RCC 7860 (cell line): ENCODE data around the gene C1QTNF5.

Experiments
- DNase-seq: peaks from one replicate; pipeline ENCODE4 v3.0.0-alpha.2; 2015; ENCODE audit warnings: low spot score
- FAIRE-seq: peaks from 2 replicates; lab custom pipeline; 2012; peaks lifted over from hg19 to GRCh38; lab: Jason Lieb, UNC

Gene C1QTNF5

DNA sequence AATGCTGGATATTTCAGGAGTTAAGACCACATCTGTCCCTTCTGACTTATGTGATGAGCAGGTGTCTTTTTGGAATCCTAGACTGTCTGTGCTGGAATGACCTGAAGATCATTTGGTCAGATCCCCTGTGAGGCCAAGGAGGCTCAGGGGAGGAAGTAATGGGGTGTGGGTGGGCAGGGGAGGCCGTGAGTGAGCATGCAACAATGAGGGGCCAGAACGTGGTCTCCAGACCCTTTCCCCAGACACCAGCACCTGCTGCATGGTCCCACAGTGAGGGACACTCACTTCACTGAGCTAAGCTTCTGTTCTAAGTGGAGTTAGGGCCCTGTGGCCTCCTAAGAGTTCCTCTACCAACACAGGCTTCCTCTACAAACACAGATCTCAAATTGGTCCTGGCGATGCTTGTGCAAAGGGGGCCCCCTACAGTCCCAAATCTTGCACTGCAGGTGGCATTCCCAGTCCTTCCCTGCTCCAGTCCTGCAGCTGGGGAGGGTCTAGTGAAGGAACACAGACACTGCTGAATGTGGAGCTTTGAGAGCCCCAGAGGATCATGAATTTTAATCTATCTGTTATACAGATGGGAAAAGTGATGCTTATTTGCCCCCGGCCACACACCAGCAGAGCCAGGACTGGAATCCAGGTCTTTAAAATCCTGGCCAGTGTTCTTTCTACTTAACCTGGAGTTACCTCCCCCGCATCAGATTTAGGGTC, 33.4 kb upstream of the C1QTNF5 start:
- FAIRE-seq (no peak), DNase-seq (peak; percentile 52)

GRCh38 chr11:119373059-119373920, 32.6 kb upstream of the C1QTNF5 start:
- FAIRE-seq = no peak

DNA sequence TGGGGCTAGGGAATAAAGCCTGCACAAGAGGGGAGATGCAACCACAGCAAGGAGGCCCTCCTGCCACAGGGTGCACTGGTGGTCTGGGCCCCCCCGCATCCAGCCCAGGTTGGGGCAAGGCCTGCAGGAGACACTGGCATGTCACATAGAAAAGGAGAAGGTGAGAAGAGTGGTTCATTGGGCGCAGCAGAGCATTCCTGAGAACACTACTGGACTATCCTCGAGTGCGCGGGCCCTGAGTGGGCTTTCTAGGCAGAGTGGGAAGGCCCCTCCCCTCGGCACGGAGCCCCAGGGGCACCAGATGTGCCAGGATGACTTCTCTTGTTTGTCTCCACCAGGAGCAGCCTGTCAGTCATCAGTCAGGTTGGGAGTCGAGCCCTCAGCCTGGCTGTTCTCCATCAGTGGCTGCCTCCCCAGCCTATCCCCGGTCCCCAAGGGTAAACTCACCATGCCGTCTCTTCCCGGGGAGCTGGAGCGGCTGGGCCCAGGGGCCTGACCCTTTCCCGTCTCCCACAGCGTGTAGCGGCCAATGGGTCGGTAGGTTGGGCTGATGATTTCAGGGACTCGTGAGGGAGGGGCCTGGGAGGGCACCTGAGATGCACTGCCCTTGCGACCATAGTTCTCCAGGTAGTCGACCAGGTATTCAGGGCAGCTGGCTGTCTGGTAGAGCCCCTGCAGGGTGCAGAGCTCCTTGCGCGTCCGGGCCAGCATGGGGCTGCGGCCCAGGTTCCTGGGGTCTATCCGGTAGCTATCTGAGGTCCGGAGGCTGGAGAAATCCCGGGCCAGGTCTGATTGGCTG, 31.8 kb upstream of the C1QTNF5 start:
- DNase-seq = no peak

More at GRCh38 chr11:119373059-119373920, 32.6 kb upstream of the C1QTNF5 start:
- no peak for DNase-seq

GRCh38 chr11:119371778-119372182, 31.1 kb upstream of the C1QTNF5 start:
- FAIRE-seq = no peak
- DNase-seq = no peak

More for the DNA sequence above, 31.8 kb upstream of the C1QTNF5 start:
- FAIRE-seq = no peak

- FAIRE-seq (no peak), DNase-seq (no peak)
Observed at GRCh38 chr11:119371067-119371601, 30.5 kb upstream of the C1QTNF5 start.

- no peak for DNase-seq
Observed at GRCh38 chr11:119370486-119371046, 29.9 kb upstream of the C1QTNF5 start.

DNA sequence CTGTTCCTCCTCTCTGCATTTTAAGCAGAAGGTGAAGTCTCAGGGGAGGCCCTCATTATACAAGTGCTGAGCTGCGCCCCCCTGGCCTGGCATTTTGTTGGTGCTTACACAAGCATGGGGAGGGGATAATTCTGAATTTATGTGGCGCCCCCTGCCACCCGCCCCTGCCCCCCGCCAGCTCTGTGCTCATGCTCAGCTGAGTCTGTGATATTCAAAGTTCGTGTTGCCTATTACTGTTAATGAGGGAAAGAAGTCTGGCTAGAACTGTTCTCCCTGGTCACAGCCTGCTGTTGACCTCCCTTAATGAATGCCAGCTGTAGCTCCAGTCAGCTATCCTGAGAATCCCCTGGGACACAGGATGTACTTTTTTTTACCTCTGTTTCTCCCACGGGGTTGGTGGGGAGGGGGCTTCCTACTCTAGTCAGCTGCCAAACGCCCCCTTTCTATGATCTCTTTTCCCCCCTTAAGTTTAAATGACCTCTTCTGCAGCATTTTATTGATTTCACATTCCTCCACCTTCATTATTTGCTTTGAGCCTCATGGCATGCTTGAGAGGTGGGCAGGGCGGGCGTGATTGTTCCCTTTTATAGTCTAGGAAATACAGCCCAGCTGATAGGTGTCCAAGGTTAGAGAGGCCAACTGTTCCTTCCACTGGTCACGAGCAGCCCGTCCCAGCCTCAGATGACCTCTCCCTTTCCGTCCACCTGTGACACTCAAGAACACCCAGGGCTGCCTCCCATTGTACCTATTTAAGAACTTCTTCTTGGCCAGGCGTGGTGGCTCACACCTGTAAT, 28.6 kb upstream of the C1QTNF5 start:
- FAIRE-seq (no peak), DNase-seq (no peak)

More at GRCh38 chr11:119370486-119371046, 29.9 kb upstream of the C1QTNF5 start:
- no peak for FAIRE-seq

GRCh38 chr11:119368121-119369034, 27.7 kb upstream of the C1QTNF5 start:
- peak; percentile 32 for DNase-seq
- no peak for FAIRE-seq

- FAIRE-seq = no peak
- no peak for DNase-seq
Observed at GRCh38 chr11:119367661-119368120, 27.0 kb upstream of the C1QTNF5 start.

DNA sequence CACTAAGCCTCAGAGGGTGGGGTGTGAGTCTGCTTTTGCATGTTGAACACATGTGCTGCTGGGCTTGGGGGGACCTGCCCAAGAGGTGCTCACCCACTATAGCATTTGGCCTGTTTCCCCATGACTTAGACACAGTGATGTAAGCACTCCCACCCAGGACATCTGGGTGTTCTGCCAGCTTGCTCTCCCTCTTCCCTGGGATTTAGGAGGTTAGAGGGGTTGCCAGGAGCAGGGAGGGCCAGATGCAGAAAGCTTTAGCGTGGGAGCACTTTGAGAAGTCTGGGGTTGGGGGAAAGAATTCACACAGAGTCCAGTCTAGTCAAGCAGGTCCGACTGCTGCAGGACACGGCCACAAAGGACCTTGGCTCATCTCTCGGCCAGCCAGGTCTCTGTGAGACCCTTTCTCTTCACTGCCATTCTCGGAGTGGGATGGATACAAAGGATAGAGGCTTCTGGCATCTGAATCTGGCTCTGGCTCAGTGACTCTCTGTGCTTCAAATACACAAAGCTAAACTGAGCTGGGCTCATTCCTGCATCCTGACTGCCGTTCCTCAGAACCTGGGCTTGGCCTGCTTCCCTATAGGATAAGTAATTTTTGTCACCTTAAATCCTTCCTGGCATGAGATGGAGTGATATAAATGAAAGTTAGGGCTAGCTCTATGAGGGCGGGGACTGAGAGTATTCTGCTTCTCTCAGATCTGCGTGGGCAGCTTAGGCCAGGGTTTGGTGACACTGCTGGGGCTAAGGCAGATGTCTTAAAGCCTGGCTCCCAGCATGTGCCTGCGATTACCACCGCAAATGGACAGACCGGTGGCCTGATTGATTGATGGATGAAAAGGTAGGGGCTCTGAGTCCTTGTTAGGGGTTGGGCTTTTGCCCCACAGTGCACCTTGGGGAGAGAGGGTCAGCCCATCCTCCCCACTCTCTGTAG, 26.3 kb upstream of the C1QTNF5 start:
- no peak for DNase-seq
- no peak for FAIRE-seq

- DNase-seq = no peak
- no peak for FAIRE-seq
Observed at GRCh38 chr11:119365071-119365591, 24.4 kb upstream of the C1QTNF5 start.

DNA sequence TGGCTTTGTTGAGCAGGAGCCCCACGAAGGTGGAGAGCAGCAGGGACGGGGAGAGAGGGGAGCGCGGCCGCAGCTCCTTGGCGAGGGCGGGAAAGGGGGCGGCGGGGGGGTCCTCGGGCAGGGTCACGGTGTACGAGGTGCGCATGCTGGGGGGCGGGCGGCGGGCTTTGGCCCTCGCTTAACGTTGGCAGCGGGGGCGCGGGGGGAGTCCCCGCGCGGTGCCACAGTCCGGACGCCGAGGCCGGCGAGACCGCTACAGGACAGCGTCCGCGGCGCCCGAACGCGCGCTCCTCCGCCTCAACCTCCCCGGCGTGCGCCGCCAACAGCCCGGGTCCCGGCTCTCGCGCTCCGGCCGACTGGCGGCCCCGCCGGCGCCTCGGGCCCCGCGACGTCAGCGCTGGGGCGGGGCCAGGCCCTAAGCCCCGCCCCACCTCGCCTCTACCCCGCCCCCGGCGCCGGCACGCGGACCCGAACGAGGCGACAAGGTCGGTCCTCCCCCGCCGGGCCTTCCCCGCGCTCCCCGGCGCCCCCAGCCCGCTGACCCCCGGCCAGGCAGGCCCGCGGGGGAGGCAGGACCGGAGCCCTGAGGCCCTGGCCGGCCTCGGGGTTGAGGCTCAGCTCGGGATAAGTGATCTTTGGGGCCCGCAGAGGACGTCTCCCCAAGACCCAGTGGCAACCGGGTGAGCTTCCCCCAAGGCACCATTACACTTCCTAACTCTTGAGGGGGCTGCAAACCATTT, 23.3 kb upstream of the C1QTNF5 start:
- FAIRE-seq (no peak), DNase-seq (no peak)

GRCh38 chr11:119363081-119363850, 22.6 kb upstream of the C1QTNF5 start:
- DNase-seq (no peak), FAIRE-seq (no peak)

DNA sequence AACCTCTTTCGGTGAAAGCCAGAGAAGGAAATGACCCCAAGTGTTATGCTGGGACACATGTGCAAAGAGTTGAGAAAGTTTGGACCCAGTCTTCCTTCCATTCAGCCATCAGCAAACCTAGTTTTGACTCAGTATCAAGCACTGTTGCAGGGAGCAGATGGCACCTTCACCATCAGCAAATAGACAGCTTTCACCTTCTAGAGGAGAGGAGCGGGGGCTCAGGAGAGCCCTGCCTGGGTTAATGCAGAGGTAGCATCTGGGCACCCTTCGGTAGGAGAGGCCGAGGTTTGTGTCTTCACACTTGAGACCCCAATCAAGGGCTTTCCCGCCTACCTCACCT, 22.0 kb upstream of the C1QTNF5 start:
- DNase-seq (no peak), FAIRE-seq (no peak)

- DNase-seq (no peak), FAIRE-seq (no peak)
Observed at GRCh38 chr11:119361941-119362725, 21.4 kb upstream of the C1QTNF5 start.
